Left ventricle myocardium inferior (tissue), 1 donor: Measurements from ENCODE around the gene UNC5B. TPM values are rescaled to one million over a fixed set of nuclear protein-coding genes. Genes with fewer than 3 reads are reported as not detected.
A peak's percentile ranks its signal among the peaks of the same experiment; 100 is the strongest.

ENCODE experiments used
- DNase-seq: peaks from one replicate; pipeline ENCODE4 v3.0.0-alpha.2; 2020
- H3K27ac ChIP-seq: fragments of 200-600 bp; replicated peaks from 2 replicates; pipeline ENCODE4 v1.8.0; 2021
- H3K27me3 ChIP-seq: fragments of 200-600 bp; 2 replicates; pipeline ENCODE4 v1.8.0; 2021; ENCODE audit warnings: low read depth
- H3K36me3 ChIP-seq: fragments of 200-600 bp; 2 replicates; pipeline ENCODE4 v1.8.0; 2021
- H3K4me1 ChIP-seq: fragments of 200-600 bp; 2 replicates; pipeline ENCODE4 v1.8.0; 2021
- H3K4me3 ChIP-seq: fragments of 200-600 bp; 2 replicates; pipeline ENCODE4 v1.8.0; 2021; ENCODE audit warnings: mild to moderate bottlenecking, moderate library complexity
- H3K9me3 ChIP-seq: fragments of 200-600 bp; replicated peaks from 2 replicates; pipeline ENCODE4 v1.8.0; 2021
- CTCF ChIP-seq: fragments of 200-600 bp; IDR thresholded peaks from 2 replicates; pipeline ENCODE4 v1.8.0; 2021; ENCODE audit warnings: antibody characterized with exemption, mild to moderate bottlenecking, borderline replicate concordance
- intact Hi-C: fragments of 100-400 bp; cut with micrococcal nuclease; formaldehyde crosslinking; loops from one replicate; pipeline ENCODE4 v1.11.0; 2022
- total RNA-seq: library from RNA; stranded (reverse); fragmentation: NEBNext Ultra II Directional; extraction: Animal tissue kit (Norgen Biotek cat#: 25700); gene quantifications from one replicate; pipeline ENCODE4 v1.2.1, GENCODE V29; 2021
- donor health status: DM: no; HTN: yes; CAD: no; lungs with severe emphysema.

Gene UNC5B
- total RNA-seq, 1 donor from 2014 or later, result 15.6 TPM

- peak overlapping the region; percentile 80 for H3K27ac ChIP-seq
- no peaks in the 10 kb centered on the region for H3K36me3 ChIP-seq
- no peaks in the 10 kb centered on the region for H3K9me3 ChIP-seq
- DNase-seq, result no peak
- intact Hi-C loops, result no loop called here
- TF ChIP-seq CTCF, result peak; percentile 34
- no peaks in the 10 kb centered on the region for H3K27me3 ChIP-seq
- H3K4me3 ChIP-seq, result no peak overlapping the region
- H3K4me1 ChIP-seq, result peaks cover 94% of the 10 kb centered on the region
Measured at GRCh38 chr10:71259815-71260501, 47.6 kb downstream of the UNC5B start.

- Histone ChIP-seq H3K36me3 (no peaks in the 10 kb centered on the region), H3K4me1 (peaks cover 94% of the 10 kb centered on the region), H3K4me3 (peak overlapping the region; percentile 8), H3K9me3 (no peaks in the 10 kb centered on the region), H3K27ac (peak overlapping the region; percentile 80), H3K27me3 (no peaks in the 10 kb centered on the region)
- intact Hi-C loops, result no loop called here
- peak; percentile 52 for DNase-seq
- TF ChIP-seq CTCF, result no peak
Measured at GRCh38 chr10:71260622-71261325, 48.4 kb downstream of the UNC5B start.

GRCh38 chr10:71262027-71262426 lies 49.7 kb downstream of the UNC5B start:
- peaks cover 94% of the 10 kb centered on the region for H3K4me1 ChIP-seq
- H3K27me3 ChIP-seq, result no peaks in the 10 kb centered on the region
- H3K4me3 ChIP-seq, result no peak overlapping the region
- peak overlapping the region; percentile 80 for H3K27ac ChIP-seq
- TF ChIP-seq CTCF, result no peak
- no peaks in the 10 kb centered on the region for H3K36me3 ChIP-seq
- no peaks in the 10 kb centered on the region for H3K9me3 ChIP-seq
- intact Hi-C loops, result no loop called here
- no peak for DNase-seq

- no peak for DNase-seq
- no peaks in the 10 kb centered on the region for H3K36me3 ChIP-seq
- peak overlapping the region; percentile 0 for H3K4me3 ChIP-seq
- H3K27me3 ChIP-seq, result no peaks in the 10 kb centered on the region
- intact Hi-C loops, result no loop called here
- H3K9me3 ChIP-seq, result no peaks in the 10 kb centered on the region
- TF ChIP-seq CTCF, result no peak
- H3K4me1 ChIP-seq, result peaks cover 100% of the 10 kb centered on the region
- H3K27ac ChIP-seq, result peak overlapping the region; percentile 80
Measured at GRCh38 chr10:71262817-71263216, 50.4 kb downstream of the UNC5B start.

GRCh38 chr10:71263376-71263775 lies 51.0 kb downstream of the UNC5B start:
- H3K4me3 ChIP-seq, result peak overlapping the region; percentile 0
- TF ChIP-seq CTCF, result no peak
- peak overlapping the region; percentile 80 for H3K27ac ChIP-seq
- peaks cover 100% of the 10 kb centered on the region for H3K4me1 ChIP-seq
- no peaks in the 10 kb centered on the region for H3K36me3 ChIP-seq
- H3K27me3 ChIP-seq, result no peaks in the 10 kb centered on the region
- peak; percentile 55 for DNase-seq
- intact Hi-C loops, result no loop called here
- no peaks in the 10 kb centered on the region for H3K9me3 ChIP-seq
